ENCODE data around the gene TENT4B. TPM values are rescaled to one million over a fixed set of nuclear protein-coding genes. Genes with fewer than 3 reads are reported as not detected.
"Not testable (repeated sequence)": the region's sequence is repeated elsewhere in the genome, so short reads cannot be mapped to it uniquely, and the experiment has no call there.

The TENT4B gene
- total RNA-seq, 1 donor: 3.5 TPM

DNA sequence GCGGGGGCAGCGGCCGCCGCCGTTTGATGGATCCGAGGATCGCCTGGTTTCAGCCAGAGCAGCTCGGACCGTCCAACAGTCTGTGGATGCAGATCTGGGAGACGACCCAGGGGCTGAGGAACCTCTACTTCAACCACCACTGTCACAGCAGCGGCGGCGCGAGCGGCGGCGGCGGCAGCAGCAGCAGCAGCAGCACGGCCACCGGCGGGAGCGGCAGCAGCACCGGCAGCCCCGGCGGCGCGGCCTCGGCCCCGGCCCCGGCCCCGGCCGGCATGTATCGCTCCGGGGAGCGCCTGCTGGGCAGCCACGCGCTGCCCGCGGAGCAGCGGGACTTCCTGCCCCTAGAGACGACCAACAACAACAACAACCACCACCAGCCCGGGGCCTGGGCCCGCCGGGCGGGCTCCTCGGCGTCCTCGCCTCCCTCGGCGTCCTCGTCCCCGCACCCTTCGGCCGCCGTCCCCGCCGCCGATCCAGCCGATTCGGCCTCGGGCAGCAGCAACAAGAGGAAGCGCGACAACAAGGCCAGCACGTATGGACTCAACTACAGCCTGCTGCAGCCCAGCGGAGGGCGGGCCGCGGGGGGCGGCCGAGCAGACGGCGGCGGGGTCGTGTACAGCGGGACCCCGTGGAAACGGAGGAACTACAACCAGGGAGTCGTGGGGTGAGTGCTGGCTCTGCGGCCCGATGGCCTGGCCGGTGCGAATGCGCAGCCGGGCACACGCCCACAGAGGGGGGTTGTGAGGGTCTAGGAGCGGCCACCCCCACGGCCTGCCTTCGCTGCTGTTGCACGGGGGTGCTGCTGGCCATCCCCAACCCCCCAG lies 702 bp downstream of the TENT4B start:
- DNase-seq (ENCODE audit: low read depth in 2 of 3, low spot score in 2 of 3): peak in 1 of 3 donors; percentile 33

DNA sequence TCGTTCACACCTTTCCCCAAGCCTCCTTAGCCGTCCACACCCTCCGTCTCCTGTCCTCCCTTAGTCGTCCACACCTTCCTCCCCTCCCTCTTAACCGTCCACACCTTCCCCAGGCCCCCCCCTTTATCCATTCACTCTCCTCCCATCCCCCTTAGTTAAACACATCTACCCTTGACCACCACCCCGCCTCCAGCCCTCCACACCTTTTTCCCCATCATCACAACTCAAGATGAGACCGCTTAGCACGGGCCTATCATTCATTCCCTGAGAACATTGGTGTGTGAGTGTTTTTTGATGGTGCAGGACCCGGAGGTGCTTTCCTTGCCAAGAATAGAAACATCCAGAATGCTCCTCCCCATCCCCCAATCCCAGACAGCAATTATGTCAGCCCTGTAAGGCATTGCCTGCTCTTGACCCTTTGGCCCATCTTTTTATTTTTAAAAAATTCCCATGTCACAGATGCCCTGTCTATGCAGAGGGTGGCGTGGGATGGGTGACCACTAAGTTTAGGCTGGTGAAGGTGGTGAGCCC lies 1.4 kb downstream of the TENT4B start:
- no peak for DNase-seq (ENCODE audit: low read depth in 2 of 3, low spot score in 2 of 3)

DNA sequence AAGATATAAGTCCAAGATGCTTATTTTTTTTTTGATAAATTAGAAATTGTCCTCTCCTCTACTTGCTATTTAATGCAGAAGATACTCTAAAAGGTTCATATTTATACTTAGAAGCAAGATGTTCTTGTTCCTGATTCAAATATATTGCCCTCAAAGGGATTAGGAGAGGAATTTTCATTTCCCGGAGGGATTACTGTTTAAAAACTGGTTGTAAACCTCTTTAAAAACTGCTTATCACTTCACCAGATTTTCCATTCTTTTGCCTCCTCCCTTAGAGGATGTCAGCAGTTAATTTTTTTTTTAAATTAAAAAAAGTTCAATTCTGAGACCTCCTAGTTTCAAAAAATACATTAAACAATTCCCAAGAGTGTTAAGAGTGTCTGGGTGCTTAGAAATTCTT lies 2.8 kb downstream of the TENT4B start:
- no peak for DNase-seq (ENCODE audit: low read depth in 2 of 3, low spot score in 2 of 3)

DNA sequence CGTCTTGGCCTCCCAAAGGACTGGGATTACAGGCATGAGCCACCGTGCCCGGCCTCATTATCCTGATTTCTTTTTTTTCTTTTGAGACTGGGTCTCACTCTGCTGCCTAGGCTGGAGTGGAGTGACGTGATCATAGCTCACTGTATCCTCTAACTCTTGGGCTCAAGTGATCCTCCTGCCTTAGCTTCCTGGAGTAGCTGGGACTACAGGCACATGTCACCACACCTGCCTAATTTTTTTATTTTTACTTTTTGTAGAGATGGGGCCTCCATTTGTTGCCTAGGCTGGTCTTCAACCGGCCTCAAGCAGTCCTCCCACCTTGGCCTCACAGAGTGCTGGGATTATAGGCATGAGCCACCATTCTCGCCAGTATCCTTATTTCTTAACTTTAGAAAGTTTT lies 3.5 kb downstream of the TENT4B start:
- no peak for DNase-seq (ENCODE audit: low read depth in 2 of 3, low spot score in 2 of 3)

DNA sequence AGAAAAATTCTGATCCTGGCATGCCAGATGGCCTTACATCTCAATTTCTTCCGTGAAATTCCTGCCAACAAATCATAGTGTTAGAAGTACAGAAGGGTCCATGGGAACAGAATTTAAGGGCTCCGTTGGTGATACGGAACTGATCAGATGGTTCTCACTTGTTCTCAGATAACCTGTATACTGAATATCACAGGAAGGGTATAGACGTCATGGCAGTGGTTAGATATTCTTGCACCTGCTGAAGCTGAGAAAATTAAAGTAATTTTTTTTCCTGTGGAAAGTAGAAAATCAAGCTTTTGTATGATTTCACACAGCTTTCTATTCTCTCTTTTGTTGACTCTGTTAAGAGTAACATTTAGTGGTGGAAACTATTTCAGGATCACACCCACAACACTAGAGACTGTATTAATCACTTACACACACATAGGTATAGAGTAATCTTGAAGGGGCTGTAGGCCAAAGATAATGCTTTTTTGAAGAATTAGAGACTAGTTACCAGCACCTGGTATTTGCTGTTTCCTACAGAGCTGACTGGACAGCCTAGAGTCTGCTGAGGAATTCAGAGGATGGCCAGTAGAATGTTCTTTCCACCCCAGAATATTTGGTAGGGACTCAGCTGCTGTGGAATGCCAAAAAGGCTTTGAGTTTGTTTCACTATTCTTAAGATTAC lies 7.5 kb downstream of the TENT4B start:
- DNase-seq (ENCODE audit: low read depth in 2 of 3, low spot score in 2 of 3): no peak

DNA sequence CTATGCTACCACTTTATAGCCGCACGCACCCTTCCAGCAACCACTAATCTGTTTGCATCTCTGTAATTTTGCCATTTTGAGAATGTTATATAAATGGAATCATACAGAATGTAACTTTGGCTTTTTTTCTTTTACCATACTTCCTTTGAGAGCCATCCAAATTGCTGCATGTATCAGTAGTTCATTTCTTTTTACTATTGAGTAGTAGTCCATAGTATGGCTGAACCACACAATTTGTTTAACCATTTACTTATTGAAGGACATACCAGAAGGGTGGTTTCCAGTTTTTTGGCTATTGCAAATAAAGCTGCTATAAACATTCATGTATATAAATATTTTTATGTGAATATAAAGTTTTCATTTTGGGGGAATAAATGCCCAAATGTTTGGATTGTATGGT lies 8.8 kb downstream of the TENT4B start:
- no peak for DNase-seq (ENCODE audit: low read depth in 2 of 3, low spot score in 2 of 3)

DNA sequence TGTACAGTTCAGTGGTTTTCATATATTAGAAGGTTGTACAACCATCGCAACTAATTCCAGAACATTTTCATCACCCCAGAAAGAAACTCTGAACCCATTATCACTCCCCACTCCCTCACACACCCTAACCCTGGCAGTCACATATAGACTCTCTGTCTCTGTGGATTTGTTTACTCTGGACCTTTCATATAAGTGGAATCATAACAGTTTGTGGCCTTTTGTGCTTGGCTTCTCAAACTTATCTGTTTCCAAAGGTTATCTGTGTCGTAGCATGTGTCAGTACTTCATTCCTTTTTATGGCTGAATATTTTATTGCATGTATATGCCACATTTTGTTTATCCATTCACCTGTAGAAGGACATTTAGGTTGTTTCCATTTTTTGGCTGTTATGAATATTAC lies 12.4 kb downstream of the TENT4B start:
- DNase-seq (ENCODE audit: low read depth in 2 of 3, low spot score in 2 of 3): no peak

DNA sequence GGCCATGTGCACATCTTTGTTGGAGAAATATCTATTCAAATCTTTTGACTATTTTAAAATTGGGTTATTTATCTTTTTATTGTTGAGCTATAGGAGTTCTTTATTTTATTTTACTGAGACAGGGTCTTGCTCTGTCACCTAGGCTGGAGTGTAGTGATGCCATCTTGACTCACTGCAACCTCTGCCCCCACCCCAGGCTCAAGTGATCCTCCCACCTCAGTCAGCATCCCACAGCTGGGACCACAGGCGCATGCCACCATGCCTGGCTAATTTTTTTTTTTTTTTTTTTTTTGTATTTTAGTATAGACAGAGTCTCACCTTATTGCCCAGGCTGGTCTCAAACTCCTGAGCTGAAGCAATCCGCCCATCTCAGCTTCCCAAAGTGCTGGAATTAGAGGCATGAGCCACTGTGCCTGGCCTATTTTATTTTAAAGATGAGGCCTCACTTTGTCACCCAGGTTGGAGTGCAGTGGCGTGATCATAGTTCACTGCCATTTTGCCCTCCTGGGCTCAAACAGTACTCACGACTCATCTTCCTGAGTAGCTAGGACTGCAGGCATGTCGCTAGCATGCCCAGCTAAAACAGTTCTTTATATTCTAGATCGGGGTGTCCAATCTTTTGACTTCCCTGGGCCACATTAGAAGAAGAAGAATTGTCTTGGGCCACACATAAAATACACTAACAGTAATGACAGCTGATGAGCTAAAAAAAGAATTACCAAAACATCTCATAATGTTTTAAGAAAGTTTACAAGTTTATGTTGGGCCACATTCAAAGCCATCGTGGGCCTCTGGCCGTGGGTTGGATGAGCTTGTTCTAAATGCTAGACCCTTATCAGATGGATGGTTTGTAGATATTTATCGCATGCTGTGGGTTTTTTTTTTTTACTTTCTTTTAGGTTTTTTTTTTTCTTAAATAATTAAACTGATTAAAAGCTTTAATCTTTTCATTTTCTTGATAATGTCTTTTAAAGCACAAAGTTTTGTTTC lies 13.7 kb downstream of the TENT4B start:
- no peak for DNase-seq (ENCODE audit: low read depth in 2 of 3, low spot score in 2 of 3)

DNA sequence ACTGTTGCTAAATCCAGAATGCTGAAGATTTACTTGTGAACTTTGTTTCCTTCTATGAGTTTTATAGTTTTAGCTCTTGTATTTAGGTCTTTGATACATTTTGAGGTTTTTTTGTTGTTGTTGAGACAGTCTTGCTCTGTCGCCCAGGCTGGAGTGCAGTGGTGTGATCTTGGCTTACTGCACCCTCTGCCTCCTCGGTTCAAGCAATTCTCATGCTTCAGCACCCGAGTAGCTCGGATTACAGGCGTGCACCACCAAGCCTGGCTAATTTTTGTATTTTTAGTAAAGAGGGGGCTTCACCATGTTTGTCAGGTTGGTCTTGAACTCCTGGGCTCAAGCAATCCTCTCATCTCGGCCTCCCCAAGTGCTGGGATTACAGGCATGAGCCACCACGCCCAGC lies 14.4 kb downstream of the TENT4B start:
- DNase-seq (ENCODE audit: low read depth in 2 of 3, low spot score in 2 of 3): no peak

DNA sequence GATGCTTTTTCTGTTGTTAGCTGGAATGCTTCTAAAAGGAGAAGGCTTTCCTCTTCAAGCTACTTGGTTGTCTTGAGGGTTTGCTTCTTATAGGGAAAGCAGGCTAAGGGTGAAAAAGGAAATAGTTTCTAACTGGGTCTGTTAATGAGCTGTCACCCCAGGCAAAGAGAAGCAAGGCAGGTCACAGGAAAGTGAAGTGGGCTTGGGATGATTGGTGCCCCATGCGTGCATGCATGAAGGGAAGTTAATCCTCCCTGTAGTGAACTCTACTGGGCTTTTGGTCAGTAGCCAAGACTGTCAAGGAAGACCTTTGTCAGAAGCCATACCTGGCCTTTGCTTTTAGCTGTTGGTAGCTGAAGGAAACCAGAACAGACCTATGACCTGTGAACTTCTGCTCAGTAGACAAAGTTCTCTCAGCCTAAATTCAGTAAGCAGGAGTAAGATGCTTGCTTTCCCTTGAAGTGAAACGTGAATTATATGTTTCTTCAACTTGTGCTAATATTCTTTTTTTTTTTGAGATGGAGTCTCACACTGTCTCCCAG lies 16.5 kb downstream of the TENT4B start:
- no peak for DNase-seq (ENCODE audit: low read depth in 2 of 3, low spot score in 2 of 3)

DNA sequence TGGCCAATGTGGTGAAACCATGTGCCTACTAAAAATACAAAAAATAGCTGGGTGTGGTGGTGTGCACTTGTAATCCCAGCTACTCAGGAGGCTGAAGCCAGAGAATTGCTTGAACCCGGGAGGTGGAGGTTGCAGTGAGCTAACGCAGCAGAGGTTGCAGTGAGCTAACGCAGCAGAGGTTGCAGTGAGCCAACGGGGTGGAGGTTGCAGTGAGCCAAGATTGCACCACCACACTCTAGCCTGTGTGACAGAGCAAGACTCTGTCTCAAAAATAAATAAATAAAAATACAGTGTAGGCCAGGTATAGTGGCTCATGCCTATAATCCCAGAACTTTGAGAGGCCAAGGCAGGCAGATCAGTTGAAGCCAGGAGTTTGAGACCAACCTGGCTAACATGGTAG lies 18.7 kb downstream of the TENT4B start:
- not testable (repeated sequence) for DNase-seq (ENCODE audit: low read depth in 2 of 3, low spot score in 2 of 3)

DNA sequence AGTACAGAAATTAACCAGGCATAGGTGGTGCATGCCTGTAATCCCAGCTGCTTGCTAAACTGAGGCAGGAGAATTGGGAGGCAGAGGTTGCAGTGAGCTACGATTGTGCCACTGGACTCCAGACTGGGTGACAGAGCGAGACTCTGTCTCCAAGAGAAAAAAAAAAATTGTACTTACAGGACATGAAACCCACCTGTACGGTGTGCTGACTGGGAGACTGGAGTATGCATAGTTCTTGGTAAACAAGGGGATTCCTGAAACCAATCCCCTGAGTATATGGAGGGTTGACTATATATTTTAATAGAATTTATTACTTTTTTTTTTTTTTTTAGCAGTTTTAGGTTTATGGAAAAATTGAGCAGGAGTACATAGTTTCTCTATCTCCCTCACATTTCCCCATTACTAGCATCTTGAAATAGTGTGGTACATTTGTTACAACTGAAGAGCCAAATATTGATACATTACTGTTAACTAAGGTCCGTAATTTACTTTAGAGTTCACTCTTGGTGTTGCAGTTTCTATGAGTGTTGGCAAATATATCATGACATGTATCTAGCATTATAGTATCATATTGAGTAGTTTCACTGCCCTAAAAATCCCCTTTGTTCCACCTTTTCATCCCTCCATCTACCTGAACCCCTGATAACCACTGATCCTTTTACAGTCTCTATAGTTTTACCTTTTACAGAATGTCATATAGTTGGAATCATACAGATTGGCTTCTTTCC lies 19.3 kb downstream of the TENT4B start:
- no peak for DNase-seq (ENCODE audit: low read depth in 2 of 3, low spot score in 2 of 3)

DNA sequence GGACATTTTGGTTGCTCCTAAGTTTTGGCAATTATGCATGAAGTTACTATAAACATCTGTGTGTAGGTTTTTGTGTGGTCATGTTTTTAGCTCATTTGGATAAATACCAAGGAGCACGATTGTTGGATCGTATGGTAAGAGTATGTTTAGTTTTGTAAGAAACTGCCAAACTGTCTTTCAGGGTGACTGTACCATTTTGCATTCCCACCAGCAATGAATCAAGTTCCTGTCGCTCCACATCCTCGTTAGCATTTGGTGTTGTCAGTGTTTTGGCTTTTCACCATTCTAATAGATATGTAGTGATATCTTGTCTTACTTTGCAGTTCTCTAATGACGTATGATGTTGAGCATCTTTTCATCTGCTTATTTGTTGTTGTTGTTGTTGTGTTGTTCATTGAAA lies 20.2 kb downstream of the TENT4B start:
- DNase-seq (ENCODE audit: low read depth in 2 of 3, low spot score in 2 of 3): no peak

DNA sequence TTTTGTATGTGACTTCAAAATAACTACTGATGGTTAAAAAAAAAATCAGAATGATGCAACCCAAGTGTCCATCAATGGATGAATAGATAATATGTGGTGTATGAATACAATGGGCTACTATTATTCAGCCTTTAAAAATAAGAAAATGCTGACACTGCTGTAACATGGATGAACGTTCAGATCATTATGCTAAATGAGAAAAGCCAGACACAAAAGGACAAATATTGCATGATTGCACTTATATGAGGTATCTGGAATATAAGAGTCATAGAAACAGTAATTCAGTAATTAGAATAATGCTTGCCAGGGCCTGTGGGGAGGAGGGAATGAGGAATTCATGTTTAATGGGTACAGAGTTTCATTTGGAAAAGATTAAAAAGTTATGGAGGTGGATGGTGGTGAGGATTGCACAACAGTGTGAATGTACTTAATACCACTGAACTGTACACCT lies 25.4 kb downstream of the TENT4B start:
- no peak for DNase-seq (ENCODE audit: low read depth in 2 of 3, low spot score in 2 of 3)

DNA sequence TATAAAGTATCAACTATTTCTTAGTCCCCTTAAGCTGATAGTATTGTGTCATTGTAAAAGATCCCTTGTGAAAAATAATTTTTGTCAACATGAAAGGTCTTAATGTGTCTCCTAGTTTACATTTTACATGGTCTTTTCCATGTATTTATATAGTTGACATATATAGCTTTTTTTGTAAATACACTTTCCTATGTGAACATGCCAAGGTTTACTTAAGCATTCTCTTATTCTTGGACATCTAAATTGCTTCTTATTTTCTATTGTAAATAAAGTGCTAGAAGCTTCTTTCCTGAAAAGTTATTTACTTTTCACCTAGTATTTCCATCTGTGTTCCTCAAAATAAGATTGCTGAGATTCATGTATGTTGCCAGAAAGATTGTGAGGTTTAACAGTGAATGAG lies 29.3 kb downstream of the TENT4B start:
- no peak for DNase-seq (ENCODE audit: low read depth in 2 of 3, low spot score in 2 of 3)

DNA sequence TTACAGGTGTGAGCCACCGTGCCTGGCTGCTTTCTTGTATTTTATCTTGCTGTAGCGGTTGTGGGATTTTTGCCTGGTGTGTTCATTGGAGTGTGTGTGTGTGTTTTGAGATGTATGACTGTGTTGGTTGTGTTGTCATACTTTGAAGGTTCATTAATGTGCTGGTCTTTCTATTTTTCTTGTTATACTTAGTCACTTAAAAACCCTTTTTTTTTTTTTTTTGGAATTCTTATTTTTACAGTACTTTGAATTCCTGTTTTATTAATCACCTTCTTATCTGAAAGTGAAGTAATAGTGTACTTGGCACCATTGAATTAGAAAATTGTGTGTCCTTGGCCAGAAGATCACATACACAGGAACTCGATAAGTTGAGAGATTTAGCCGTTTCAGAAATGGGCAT lies 30.2 kb downstream of the TENT4B start:
- no peak for DNase-seq (ENCODE audit: low read depth in 2 of 3, low spot score in 2 of 3)

DNA sequence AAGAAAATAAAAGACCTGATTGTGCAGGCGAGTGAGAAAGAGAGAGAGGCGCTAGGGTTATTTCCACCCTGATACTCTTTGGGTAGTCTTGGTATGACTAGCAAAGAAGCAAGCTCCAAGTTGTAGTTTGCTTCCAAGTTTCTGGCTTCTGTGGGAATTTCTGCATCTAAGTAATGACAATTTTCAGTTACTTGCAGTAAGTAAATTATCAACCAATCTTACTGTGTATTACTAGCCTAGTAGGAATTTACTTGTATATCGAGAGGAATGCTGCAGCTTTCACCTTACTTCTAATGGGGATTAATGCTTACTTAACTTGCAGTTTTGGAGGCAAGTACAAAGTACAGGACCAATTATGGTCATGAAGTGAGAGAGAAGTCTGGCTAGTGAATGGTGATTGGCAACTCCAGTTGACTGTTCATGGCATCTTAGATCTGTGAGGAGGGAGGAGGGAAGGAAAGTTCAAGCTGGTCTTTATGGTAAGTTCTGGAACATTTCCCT lies 31.9 kb downstream of the TENT4B start:
- DNase-seq (ENCODE audit: low read depth in 2 of 3, low spot score in 2 of 3): no peak

DNA sequence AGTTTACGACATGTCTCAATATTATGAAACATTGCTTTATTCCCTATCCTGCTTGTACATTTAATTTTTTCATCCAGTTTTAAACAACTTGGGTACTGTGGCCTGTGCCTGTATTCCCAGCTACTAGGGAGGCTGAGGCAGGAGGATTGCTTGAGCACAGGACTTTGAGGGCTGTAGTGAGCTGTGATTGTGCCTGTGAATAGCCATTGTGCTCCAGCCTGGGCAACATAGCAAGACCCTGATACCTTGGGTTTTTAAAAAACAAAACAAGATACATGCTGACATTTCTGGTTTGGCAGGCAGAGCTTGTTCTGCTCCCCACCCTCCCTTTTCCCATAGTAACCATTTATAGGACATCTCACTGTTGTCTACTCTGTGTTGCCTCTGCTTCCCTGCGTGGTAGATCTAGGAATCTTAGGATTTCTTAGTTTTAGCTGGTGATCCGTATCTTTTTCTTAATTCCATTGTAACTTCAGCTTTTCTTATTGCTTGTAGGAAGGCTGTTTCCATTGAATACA lies 35.6 kb downstream of the TENT4B start:
- no peak for DNase-seq (ENCODE audit: low read depth in 2 of 3, low spot score in 2 of 3)

DNA sequence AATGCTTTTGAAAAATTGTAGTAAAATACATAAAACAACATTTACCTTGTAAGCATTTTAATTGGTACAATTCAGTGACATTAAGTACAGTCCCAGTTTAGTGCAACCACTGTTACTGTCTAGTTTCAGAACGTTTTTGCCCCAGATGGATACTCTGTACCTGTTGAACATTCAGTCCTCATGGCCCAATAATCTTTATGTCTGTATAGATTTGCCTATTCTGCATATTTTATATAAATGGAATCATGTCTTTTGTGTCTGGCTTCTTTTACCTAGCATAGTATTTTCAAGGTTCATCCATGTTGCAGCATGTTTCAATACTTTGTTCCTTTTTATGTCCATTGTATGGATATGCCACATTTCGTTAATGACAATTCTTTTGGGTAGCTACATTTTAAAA lies 37.2 kb downstream of the TENT4B start:
- DNase-seq (ENCODE audit: low read depth in 2 of 3, low spot score in 2 of 3): no peak
